Neural crest cell (in vitro differentiated cells): ENCODE measurements around the gene ATP11A. TPM values are rescaled to one million over a fixed set of nuclear protein-coding genes. Genes with fewer than 3 reads are reported as not detected.
A peak's percentile ranks its signal among the peaks of the same experiment; 100 is the strongest.

Experiments used
- DNase-seq: peaks from one replicate; pipeline ENCODE4 v3.0.0; 2021; ENCODE audit warnings: low read depth, mixed read lengths, low spot score
- H3K27ac Mint-ChIP-seq: one replicate; pipeline ENCODE4 v1.8.0; 2021; ENCODE audit warnings: mild to moderate bottlenecking, mixed read lengths; ENCODE audit not compliant: unreplicated experiment
- H3K27me3 Mint-ChIP-seq: 2 replicates; pipeline ENCODE4 v1.8.0; 2021; ENCODE audit warnings: low read depth, mild to moderate bottlenecking, mixed read lengths
- H3K36me3 Mint-ChIP-seq: 2 replicates; pipeline ENCODE4 v1.8.0; 2021; ENCODE audit warnings: low read depth, mild to moderate bottlenecking, mixed read lengths
- H3K4me1 Mint-ChIP-seq: 2 replicates; pipeline ENCODE4 v1.8.0; 2021; ENCODE audit warnings: mixed read lengths
- H3K4me3 Mint-ChIP-seq: one replicate; pipeline ENCODE4 v1.8.0; 2021; ENCODE audit warnings: mild to moderate bottlenecking, mixed read lengths
- H3K9me3 Mint-ChIP-seq: 2 replicates; pipeline ENCODE4 v1.8.0; 2021; ENCODE audit warnings: mixed read lengths
- total RNA-seq: library from RNA; stranded (reverse); gene quantifications from 2 replicates; pipeline ENCODE4 v1.2.1, GENCODE V29; 2021
- TF ChIP-seq, protein P1 (sequence below): fragments of 200-600 bp; sonication (generic); conservative IDR thresholded peaks from 2 replicates; pipeline ENCODE4 v1.5.0; 2021; ENCODE audit warnings: antibody characterized with exemption, mild to moderate bottlenecking

Gene ATP11A
- total RNA-seq, 1 donor from 2014 or later = 97.4 TPM

- Mint-ChIP-seq H3K4me3 (no peak overlapping the region), H3K4me1 (no peaks in the 10 kb centered on the region), H3K27ac (no peak overlapping the region), H3K36me3 (no peaks in the 10 kb centered on the region), H3K27me3 (no peaks in the 10 kb centered on the region), H3K9me3 (no peaks in the 10 kb centered on the region)
- TF ChIP-seq, protein P1, sequence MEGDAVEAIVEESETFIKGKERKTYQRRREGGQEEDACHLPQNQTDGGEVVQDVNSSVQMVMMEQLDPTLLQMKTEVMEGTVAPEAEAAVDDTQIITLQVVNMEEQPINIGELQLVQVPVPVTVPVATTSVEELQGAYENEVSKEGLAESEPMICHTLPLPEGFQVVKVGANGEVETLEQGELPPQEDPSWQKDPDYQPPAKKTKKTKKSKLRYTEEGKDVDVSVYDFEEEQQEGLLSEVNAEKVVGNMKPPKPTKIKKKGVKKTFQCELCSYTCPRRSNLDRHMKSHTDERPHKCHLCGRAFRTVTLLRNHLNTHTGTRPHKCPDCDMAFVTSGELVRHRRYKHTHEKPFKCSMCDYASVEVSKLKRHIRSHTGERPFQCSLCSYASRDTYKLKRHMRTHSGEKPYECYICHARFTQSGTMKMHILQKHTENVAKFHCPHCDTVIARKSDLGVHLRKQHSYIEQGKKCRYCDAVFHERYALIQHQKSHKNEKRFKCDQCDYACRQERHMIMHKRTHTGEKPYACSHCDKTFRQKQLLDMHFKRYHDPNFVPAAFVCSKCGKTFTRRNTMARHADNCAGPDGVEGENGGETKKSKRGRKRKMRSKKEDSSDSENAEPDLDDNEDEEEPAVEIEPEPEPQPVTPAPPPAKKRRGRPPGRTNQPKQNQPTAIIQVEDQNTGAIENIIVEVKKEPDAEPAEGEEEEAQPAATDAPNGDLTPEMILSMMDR = no peak
- no peak for DNase-seq
These were observed 223.0 kb downstream of the ATP11A start for GRCh38 chr13:112912726-112913440.

- no peaks in the 10 kb centered on the region for H3K36me3 Mint-ChIP-seq
- DNase-seq = no peak
- no peak overlapping the region for H3K4me3 Mint-ChIP-seq
- no peaks in the 10 kb centered on the region for H3K4me1 Mint-ChIP-seq
- no peak overlapping the region for H3K27ac Mint-ChIP-seq
- no peaks in the 10 kb centered on the region for H3K9me3 Mint-ChIP-seq
- TF ChIP-seq, protein P1 = no peak
- H3K27me3 Mint-ChIP-seq = no peaks in the 10 kb centered on the region
These were observed 226.5 kb downstream of the ATP11A start for GRCh38 chr13:112916296-112916695.

DNA sequence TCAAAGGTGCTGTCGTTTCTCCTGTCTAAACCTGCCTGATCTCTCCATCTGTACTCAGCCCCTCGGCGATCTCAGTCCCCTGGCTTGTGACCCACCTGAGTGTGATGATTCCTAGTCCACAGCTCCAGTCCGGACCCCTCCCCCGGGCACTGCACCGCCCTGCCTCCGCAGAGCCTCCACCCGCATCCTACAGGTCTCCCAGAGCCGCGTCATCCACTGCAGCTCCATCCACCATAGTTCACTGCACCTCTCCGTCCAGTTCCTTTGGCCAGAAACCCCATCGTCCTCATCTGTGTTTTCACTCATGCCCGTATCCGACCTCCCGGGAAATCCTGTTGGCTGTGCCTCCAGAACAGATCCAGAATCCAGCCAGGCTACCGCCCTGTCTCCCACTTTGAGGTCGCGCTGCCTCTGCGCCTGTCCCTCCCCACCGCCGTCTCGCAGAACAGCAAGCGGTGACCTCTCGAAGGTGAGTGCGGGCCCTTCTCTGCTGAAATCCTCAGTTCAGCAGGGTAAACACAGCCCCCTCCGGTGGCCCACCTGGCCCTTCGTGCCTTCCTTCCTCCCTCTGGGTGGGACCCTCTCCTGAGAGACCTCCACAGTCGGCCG lies 227.3 kb downstream of the ATP11A start:
- H3K9me3 Mint-ChIP-seq = no peaks in the 10 kb centered on the region
- no peak for DNase-seq
- H3K4me3 Mint-ChIP-seq = no peak overlapping the region
- H3K27ac Mint-ChIP-seq = peak overlapping the region; percentile 86
- H3K36me3 Mint-ChIP-seq = no peaks in the 10 kb centered on the region
- TF ChIP-seq, protein P1 = no peak
- no peaks in the 10 kb centered on the region for H3K4me1 Mint-ChIP-seq
- H3K27me3 Mint-ChIP-seq = no peaks in the 10 kb centered on the region

GRCh38 chr13:112917737-112918136 lies 227.9 kb downstream of the ATP11A start:
- TF ChIP-seq, protein P1 = no peak
- H3K27me3 Mint-ChIP-seq = no peaks in the 10 kb centered on the region

DNA sequence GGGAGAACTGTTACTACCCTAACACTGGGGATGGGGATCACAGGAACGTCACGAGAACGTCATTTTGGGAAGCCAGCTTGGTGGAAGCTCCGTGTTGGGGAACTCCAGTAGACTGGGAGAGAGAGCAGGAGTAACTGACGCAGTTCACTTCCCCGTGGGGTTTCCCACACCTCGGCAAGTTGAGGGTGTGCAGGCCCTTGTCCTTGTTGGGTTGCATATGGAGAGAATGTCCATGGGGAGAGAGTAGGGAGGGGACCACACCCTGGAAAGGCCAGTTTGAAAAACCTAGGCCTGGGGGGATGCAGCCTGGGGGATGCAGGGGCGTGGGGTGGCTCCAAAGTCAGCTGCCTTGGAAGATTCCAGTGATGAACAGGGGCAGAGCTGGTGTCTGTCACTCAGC lies 228.4 kb downstream of the ATP11A start:
- TF ChIP-seq, protein P1 = no peak
- H3K9me3 Mint-ChIP-seq = no peaks in the 10 kb centered on the region
- H3K4me3 Mint-ChIP-seq = no peak overlapping the region
- H3K36me3 Mint-ChIP-seq = no peaks in the 10 kb centered on the region
- DNase-seq = no peak
- peak overlapping the region; percentile 63 for H3K27ac Mint-ChIP-seq
- H3K27me3 Mint-ChIP-seq = no peaks in the 10 kb centered on the region
- H3K4me1 Mint-ChIP-seq = no peaks in the 10 kb centered on the region

More at GRCh38 chr13:112917737-112918136, 227.9 kb downstream of the ATP11A start:
- no peaks in the 10 kb centered on the region for H3K9me3 Mint-ChIP-seq
- H3K4me3 Mint-ChIP-seq = no peak overlapping the region
- DNase-seq = no peak
- H3K36me3 Mint-ChIP-seq = no peaks in the 10 kb centered on the region
- H3K27ac Mint-ChIP-seq = peak overlapping the region; percentile 63
- H3K4me1 Mint-ChIP-seq = no peaks in the 10 kb centered on the region
